ENCODE measurements around the gene KNTC1. TPM values are rescaled to one million over a fixed set of nuclear protein-coding genes. Genes with fewer than 3 reads are reported as not detected.

The KNTC1 gene

DNA sequence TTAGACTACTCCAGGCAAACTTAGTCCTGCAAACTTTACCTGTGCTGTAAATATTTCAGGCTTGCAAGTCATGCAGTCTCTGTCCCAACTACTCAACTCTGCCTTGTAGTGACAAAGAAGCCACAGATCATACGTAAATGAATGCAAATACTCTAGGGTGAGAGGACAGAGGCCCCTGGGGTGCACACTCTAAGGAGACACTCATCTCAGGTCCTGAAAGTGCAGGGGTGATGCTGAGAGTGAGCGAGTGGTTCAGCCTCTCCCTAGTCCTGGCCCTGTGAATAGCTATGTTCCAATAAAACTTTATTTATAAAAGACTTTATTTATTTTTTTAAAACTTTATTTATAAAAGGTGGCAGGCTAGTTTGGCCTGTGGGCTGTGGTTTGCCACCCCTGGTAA is 141.2 kb downstream of the KNTC1 start:
- H3K27ac ChIP-seq (replicated peaks; ENCODE audit: low read length) = no peak overlapping the region
- H3K4ac ChIP-seq (ENCODE audit: low read length) = no peak overlapping the region
- no peak overlapping the region for H2BK5ac ChIP-seq (ENCODE audit: low read length)
- H3K27me3 ChIP-seq (ENCODE audit: control insufficient read depth in 3 of 3, insufficient read depth in 3 of 3, low read depth in 1 of 3, low read length in 3 of 3) = no peaks in the 10 kb centered on the region
- no peak overlapping the region for H2AK5ac ChIP-seq (ENCODE audit: low read depth, low read length)
- H3K14ac ChIP-seq (ENCODE audit: low read length) = no peak overlapping the region
- H3K18ac ChIP-seq (ENCODE audit: low read length) = peak overlapping the region; percentile 28
- H4K91ac ChIP-seq (ENCODE audit: low read depth, low read length, poor library complexity) = no peak overlapping the region
- no peaks in the 10 kb centered on the region for H3K9me3 ChIP-seq (replicated peaks in 1 of 2; ENCODE audit: control insufficient read depth in 2 of 2, insufficient read depth in 1 of 2, low read depth in 1 of 2, low read length in 2 of 2)
- H3K23ac ChIP-seq (ENCODE audit: low read depth, low read length, poor library complexity) = no peak overlapping the region
- no peak overlapping the region for H2AFZ ChIP-seq (ENCODE audit: low read length)
- no peaks in the 10 kb centered on the region for H3K36me3 ChIP-seq (replicated peaks in 1 of 2; ENCODE audit: control insufficient read depth in 2 of 2, insufficient read depth in 2 of 2, low read length in 2 of 2)
- WGBS, 2 donors (ENCODE audit: extremely low coverage in 2 of 2, insufficient read length in 2 of 2, insufficient replicate concordance in 1 of 2) = no CpG with 5 or more reads among the region's 2 CpGs
- DNase-seq (ENCODE audit: low spot score) = no peak
- H2BK15ac ChIP-seq (ENCODE audit: low read length) = no peak overlapping the region
- H3K9ac ChIP-seq (ENCODE audit: low read depth, low read length, poor library complexity) = no peak overlapping the region
- H2BK120ac ChIP-seq (ENCODE audit: low read depth, low read length) = no peak overlapping the region
- no peak overlapping the region for H3K4me3 ChIP-seq (ENCODE audit: low read length in 2 of 2)
- no peaks in the 10 kb centered on the region for H3K79me1 ChIP-seq (ENCODE audit: low read depth, low read length)
- no peak overlapping the region for H3K4me2 ChIP-seq (ENCODE audit: insufficient read depth, low read length, poor library complexity, severe bottlenecking)
- H4K8ac ChIP-seq (ENCODE audit: low read depth, low read length) = peak overlapping the region; percentile 43
- H3K4me1 ChIP-seq (ENCODE audit: control insufficient read depth in 2 of 2, insufficient read depth in 1 of 2, low read depth in 1 of 2, low read length in 2 of 2) = peaks cover 0 to 5% of the 10 kb centered on the region in 2 donors
- H2BK12ac ChIP-seq (ENCODE audit: low read length) = no peak overlapping the region

DNA sequence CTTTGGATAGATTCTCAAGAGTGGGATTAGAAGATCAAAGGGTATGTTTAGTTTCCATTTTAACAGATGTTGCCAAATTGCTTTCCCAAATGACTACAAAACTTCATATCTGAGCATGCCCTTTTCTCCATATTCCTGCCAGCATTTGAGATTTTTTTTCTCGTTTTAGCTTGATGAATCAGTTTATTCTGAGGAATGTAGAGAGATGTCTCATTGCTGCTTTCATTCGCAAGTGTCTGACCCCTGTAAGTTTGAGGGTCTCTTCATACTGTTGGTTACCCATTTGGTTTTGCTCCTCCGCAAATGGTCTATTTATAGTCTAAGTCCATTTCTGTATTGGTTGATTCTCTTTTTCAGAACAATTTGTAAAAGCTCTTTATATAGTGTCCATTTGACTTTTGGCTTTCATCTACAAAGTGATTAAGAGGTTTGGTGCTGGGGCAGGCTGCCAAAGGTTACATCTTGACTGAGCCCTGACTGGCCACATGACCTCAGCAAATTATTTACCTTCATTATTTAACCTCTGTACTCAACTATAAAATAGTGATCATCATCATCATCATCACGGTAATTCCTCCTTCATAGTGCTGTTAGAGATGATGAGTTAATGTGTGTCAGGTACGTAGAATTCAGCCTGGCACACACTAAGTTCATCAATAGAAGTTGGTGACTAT is 142.5 kb downstream of the KNTC1 start:
- Histone ChIP-seq H3K9me3 (replicated peaks in 1 of 2; ENCODE audit: control insufficient read depth in 2 of 2, insufficient read depth in 1 of 2, low read depth in 1 of 2, low read length in 2 of 2) (no peaks in the 10 kb centered on the region), H2BK15ac (ENCODE audit: low read length) (no peak overlapping the region), H4K91ac (ENCODE audit: low read depth, low read length, poor library complexity) (no peak overlapping the region), H3K23ac (ENCODE audit: low read depth, low read length, poor library complexity) (no peak overlapping the region), H2AK5ac (ENCODE audit: low read depth, low read length) (no peak overlapping the region), H3K4me3 (ENCODE audit: low read length in 2 of 2) (no peak overlapping the region), H3K79me1 (ENCODE audit: low read depth, low read length) (no peaks in the 10 kb centered on the region), H2BK120ac (ENCODE audit: low read depth, low read length) (no peak overlapping the region), H3K4me1 (ENCODE audit: control insufficient read depth in 2 of 2, insufficient read depth in 1 of 2, low read depth in 1 of 2, low read length in 2 of 2) (peaks cover 0 to 5% of the 10 kb centered on the region in 2 donors), H3K18ac (ENCODE audit: low read length) (no peak overlapping the region), H2BK12ac (ENCODE audit: low read length) (no peak overlapping the region), H3K4me2 (ENCODE audit: insufficient read depth, low read length, poor library complexity, severe bottlenecking) (no peak overlapping the region), H3K36me3 (replicated peaks in 1 of 2; ENCODE audit: control insufficient read depth in 2 of 2, insufficient read depth in 2 of 2, low read length in 2 of 2) (no peaks in the 10 kb centered on the region), H3K14ac (ENCODE audit: low read length) (no peak overlapping the region), H2BK5ac (ENCODE audit: low read length) (no peak overlapping the region), H2AFZ (ENCODE audit: low read length) (no peak overlapping the region), H3K27ac (replicated peaks; ENCODE audit: low read length) (no peak overlapping the region), H3K9ac (ENCODE audit: low read depth, low read length, poor library complexity) (no peak overlapping the region), H4K8ac (ENCODE audit: low read depth, low read length) (no peak overlapping the region), H3K27me3 (ENCODE audit: control insufficient read depth in 3 of 3, insufficient read depth in 3 of 3, low read depth in 1 of 3, low read length in 3 of 3) (no peaks in the 10 kb centered on the region), H3K4ac (ENCODE audit: low read length) (no peak overlapping the region)
- WGBS, 2 donors (ENCODE audit: extremely low coverage in 2 of 2, insufficient read length in 2 of 2, insufficient replicate concordance in 1 of 2) = no CpG with 5 or more reads among the region's 5 CpGs
- no peak for DNase-seq (ENCODE audit: low spot score)

DNA sequence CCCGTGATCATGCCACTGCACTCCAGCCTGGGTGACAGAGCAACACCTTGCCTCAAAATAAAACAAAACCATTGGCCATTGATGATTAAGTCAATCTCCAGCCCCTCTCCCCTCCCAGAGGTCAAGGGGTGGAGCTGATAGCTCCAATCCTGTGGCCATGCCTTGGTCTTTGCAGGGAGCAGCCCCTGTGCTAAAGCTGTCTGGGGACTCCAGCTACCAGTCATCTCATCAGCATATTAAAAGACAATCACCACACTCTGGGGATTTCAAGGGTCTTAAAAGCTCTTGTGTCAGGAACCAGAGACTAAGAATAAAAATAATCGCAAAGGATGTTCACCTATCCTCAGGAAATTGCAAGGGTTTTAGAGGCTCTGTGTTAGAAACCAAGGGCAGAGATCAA is 145.5 kb downstream of the KNTC1 start:
- H3K27ac ChIP-seq (replicated peaks; ENCODE audit: low read length) = no peak overlapping the region
- WGBS, 2 donors (ENCODE audit: extremely low coverage in 2 of 2, insufficient read length in 2 of 2, insufficient replicate concordance in 1 of 2) = no CpG with 5 or more reads among the region's 2 CpGs
- no peak overlapping the region for H2AK5ac ChIP-seq (ENCODE audit: low read depth, low read length)
- no peak overlapping the region for H3K4me3 ChIP-seq (ENCODE audit: low read length in 2 of 2)
- no peaks in the 10 kb centered on the region for H3K9me3 ChIP-seq (replicated peaks in 1 of 2; ENCODE audit: control insufficient read depth in 2 of 2, insufficient read depth in 1 of 2, low read depth in 1 of 2, low read length in 2 of 2)
- no peak for DNase-seq (ENCODE audit: low spot score)
- peaks cover 0 to 5% of the 10 kb centered on the region in 2 donors for H3K4me1 ChIP-seq (ENCODE audit: control insufficient read depth in 2 of 2, insufficient read depth in 1 of 2, low read depth in 1 of 2, low read length in 2 of 2)
- no peaks in the 10 kb centered on the region for H3K27me3 ChIP-seq (ENCODE audit: control insufficient read depth in 3 of 3, insufficient read depth in 3 of 3, low read depth in 1 of 3, low read length in 3 of 3)
- no peak overlapping the region for H3K4me2 ChIP-seq (ENCODE audit: insufficient read depth, low read length, poor library complexity, severe bottlenecking)
- H2AFZ ChIP-seq (ENCODE audit: low read length) = no peak overlapping the region
- H3K9ac ChIP-seq (ENCODE audit: low read depth, low read length, poor library complexity) = no peak overlapping the region
- no peak overlapping the region for H2BK5ac ChIP-seq (ENCODE audit: low read length)
- H2BK12ac ChIP-seq (ENCODE audit: low read length) = no peak overlapping the region
- H3K23ac ChIP-seq (ENCODE audit: low read depth, low read length, poor library complexity) = no peak overlapping the region
- H3K36me3 ChIP-seq (replicated peaks in 1 of 2; ENCODE audit: control insufficient read depth in 2 of 2, insufficient read depth in 2 of 2, low read length in 2 of 2) = no peaks in the 10 kb centered on the region
- H3K4ac ChIP-seq (ENCODE audit: low read length) = no peak overlapping the region
- no peak overlapping the region for H2BK15ac ChIP-seq (ENCODE audit: low read length)
- H3K14ac ChIP-seq (ENCODE audit: low read length) = no peak overlapping the region
- H4K91ac ChIP-seq (ENCODE audit: low read depth, low read length, poor library complexity) = no peak overlapping the region
- H4K8ac ChIP-seq (ENCODE audit: low read depth, low read length) = no peak overlapping the region
- H2BK120ac ChIP-seq (ENCODE audit: low read depth, low read length) = no peak overlapping the region
- no peaks in the 10 kb centered on the region for H3K79me1 ChIP-seq (ENCODE audit: low read depth, low read length)
- H3K18ac ChIP-seq (ENCODE audit: low read length) = no peak overlapping the region

Small RNA genes lying within 50 kb of the gene (small RNA-seq; reads per million reads assigned to genes)
- gene AC026333.1 (ENCODE audit: insufficient read depth) (not detected), gene RF00411 (ENCODE audit: insufficient read depth) (not detected)

Data from neuronal stem cell (in vitro differentiated cells).